ENCODE results near the gene GATA5.

GRCh38 chr20:62429455-62430310 lies 46.1 kb downstream of the GATA5 start:
- TF ChIP-seq, protein P1, sequence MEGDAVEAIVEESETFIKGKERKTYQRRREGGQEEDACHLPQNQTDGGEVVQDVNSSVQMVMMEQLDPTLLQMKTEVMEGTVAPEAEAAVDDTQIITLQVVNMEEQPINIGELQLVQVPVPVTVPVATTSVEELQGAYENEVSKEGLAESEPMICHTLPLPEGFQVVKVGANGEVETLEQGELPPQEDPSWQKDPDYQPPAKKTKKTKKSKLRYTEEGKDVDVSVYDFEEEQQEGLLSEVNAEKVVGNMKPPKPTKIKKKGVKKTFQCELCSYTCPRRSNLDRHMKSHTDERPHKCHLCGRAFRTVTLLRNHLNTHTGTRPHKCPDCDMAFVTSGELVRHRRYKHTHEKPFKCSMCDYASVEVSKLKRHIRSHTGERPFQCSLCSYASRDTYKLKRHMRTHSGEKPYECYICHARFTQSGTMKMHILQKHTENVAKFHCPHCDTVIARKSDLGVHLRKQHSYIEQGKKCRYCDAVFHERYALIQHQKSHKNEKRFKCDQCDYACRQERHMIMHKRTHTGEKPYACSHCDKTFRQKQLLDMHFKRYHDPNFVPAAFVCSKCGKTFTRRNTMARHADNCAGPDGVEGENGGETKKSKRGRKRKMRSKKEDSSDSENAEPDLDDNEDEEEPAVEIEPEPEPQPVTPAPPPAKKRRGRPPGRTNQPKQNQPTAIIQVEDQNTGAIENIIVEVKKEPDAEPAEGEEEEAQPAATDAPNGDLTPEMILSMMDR (IDR thresholded peaks at IDR 0.05; ENCODE audit: low read length): no peak
- no peak for TF ChIP-seq EZH2 (IDR thresholded peaks at IDR 0.05; ENCODE audit: borderline replicate concordance, low read length)
